Stimulated activated CD8-positive, alpha-beta memory T cell treated with anti-CD3 and anti-CD28 coated beads, Interleukin-4, amount 100 ng/mL, for 48 hours (primary cell): ENCODE results near the gene GCGR.
"Not testable (repeated sequence)": the region's sequence is repeated elsewhere in the genome, so short reads cannot be mapped to it uniquely, and the experiment has no call there.

Experiments
- DNase-seq: peaks from one replicate; pipeline ENCODE4 v3.0.0-alpha.2; 2020

The GCGR gene

GRCh38 chr17:81833160-81833920 lies 29.4 kb downstream of the GCGR start, which contains the start of gene MCRIP1:
MCRIP1 (minus strand) TSS chr17:81833291; CDS start chr17:81824506, 8,785 bp downstream.
- DNase-seq, result peak; percentile 98

DNA sequence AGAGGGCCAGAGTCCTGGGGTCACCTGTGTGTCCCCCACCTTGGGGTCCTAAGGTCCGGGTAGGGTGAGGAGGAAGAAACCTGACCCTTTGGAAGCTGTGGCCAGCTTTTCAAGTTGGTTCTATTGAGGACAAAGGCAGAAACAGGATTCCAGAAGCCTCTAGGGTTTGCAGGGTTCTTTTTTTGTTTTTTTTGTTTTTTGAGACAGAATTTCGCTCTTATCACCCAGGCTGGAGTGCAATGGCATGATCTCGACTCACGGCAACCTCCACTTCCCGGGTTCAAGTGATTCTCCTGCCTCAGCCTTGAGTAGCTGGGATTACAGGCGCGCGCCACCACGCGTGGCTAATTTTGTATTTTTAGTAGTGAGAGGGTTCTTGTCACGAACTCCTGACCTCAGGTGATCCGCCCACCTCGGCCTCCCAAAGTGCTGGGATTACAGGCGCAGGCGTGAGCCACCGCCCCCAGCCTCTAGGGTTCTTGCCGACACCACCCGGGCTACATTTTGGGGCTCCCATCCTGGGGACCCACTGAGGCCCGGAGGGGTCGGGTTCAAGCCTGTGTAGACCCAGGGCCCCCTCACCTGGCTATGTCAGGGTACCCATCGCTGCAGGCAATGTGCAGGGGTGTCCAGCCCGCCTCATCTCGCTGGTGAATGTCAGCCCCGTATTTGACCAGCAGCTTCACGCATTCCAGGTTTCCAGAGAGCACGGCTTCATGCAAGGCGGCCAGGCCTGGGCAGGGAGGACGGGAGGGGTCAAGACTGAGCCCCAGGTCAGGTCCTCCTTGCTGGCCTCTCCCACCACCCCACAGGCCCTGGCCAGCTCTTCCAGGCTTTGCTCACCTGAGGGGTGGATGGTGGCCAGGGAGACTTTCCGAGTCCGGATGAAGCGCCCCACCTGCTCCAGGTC lies 30.2 kb downstream of the GCGR start:
- no peak for DNase-seq

GRCh38 chr17:81834831-81835267 lies 30.9 kb downstream of the GCGR start, which contains the start of gene PPP1R27:
PPP1R27 (minus strand) TSS chr17:81835050; CDS start chr17:81834953, 97 bp downstream.
- no peak for DNase-seq

- DNase-seq, result no peak
These were observed 33.7 kb downstream of the GCGR start for GRCh38 chr17:81837641-81838040.

GRCh38 chr17:81838753-81839255 lies 34.9 kb downstream of the GCGR start:
- no peak for DNase-seq

- no peak for DNase-seq
These were observed 35.4 kb downstream of the GCGR start for GRCh38 chr17:81839301-81839700.

- not testable (repeated sequence) for DNase-seq
These were observed 36.1 kb downstream of the GCGR start for GRCh38 chr17:81840059-81840458.

- DNase-seq, result no peak
These were observed 37.2 kb downstream of the GCGR start for GRCh38 chr17:81840826-81841778.

- DNase-seq, result no peak
These were observed 37.9 kb downstream of the GCGR start for GRCh38 chr17:81841866-81842265.

DNA sequence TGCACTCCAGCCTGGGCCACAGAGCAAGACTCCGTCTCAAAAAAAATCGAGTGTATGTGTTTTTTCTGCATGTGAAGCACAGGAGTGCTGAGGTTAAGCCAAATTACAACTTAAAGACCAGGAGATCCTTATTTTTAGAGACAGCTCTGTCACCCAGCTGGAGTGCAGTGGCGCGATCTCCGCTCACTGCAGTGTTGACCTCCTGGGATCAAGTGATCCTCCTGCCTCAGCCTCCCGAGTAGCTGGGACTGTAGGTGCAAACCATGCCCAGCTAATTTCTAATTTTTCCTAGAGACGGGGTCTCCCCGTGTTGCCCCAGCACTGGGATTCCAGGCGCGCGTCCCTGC lies 38.4 kb downstream of the GCGR start:
- no peak for DNase-seq

DNA sequence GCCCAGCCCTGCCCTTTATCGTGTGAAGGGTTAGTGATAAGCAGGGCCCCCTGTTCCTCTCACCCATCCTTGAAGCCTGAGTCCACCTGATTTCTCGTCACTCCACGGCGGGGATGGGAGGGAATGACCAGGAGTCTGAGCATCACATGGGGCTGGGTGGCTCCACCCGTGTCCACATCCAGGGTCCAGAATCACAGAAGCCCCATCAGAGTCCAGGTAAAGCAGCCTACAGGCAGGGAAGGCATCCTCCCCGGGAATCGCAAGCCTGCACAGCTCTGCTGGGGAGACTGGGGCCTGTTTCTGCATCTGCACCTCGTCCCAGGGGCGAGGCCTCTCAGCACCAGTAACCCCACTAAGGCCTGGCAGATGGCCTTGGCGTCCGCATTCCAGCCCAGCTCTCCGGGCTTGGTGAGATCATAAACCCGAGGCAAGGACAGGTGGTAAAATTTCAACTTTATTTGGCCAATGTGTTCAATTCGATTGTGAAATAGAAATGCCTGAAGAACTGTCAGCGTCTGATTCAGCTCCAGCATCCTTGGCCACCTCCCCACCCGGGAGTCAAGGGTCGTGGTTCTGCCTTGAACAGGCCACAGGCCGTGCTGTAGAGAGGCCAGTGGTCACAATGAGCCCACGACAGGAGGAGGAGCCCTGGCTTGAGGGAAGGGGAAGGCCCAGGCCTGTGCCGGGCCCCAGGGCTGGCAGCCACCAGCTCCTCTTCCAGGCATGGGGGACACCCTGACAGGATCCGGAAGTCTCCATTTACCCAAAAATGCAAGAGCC lies 39.0 kb downstream of the GCGR start:
- DNase-seq, result no peak

DNA sequence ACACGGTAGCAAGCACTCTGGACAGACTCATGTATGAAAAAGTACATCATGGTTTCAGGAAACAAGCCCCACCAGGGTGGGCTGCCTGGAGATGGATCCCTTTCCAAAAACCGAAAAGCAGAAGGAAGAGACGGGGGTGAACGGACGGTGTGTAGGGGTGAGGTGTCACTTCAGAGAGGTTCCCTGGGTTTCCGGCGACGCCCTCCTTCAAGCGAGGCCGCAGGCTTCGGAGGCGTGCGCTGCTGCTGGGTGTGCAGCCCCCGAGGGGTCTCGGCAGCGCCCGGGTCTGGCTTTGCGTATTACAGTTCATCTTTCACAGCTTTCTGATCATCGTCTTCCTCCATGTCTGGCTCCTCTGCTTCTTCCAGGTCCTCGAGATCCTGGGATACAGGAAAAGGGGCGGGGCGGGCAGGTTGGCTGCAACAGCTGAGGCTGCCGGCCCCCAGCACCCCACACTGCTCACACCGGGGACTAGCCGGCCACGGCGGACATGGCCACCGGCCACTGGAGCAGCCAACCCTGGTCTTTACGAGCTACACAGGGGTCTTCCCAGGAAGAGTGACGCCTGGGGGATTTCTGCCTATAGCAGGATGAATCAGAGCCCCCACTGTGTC lies 39.9 kb downstream of the GCGR start:
- DNase-seq, result no peak

- DNase-seq, result no peak
These were observed 40.4 kb downstream of the GCGR start for GRCh38 chr17:81844327-81844851.

DNA sequence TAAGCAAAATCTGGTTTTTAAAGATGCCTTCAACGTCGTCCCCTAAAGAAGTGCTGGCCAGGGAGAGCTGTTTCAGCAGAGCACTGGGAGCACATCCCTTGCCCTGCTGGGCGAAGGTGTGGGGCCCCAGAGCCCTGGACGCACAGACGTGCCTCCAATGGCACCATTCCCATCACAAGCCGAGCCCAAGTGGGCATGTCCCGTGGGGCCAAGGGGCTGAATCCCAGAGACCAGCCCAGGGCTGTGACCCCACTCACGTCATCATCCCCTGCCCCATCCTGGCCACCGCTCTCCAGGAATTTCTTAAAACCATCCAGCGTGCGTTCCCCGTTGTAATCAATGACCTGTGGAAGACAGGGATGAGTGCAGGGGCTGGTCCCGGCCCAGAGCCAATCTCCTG lies 40.9 kb downstream of the GCGR start:
- DNase-seq, result no peak

DNA sequence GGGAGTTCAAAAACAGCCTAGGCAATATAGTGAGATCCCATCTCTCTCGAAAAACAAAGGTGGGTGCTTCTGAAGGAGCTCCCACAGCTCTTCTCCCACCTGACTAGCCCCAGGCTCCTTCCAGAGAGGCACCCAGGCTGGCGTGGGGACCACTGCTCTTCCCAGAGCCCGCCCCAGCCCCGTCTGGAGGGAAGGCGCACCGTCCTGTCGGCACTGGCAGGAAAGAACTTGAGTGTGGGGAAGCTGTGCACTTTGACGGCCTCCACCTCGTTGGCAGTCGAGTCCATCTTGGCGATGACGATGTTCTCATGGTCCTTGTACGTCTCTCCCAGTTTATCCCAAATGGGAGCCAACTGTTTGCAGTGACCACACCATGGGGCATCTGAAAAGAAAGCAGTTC lies 41.4 kb downstream of the GCGR start:
- no peak for DNase-seq

GRCh38 chr17:81845881-81846742 lies 42.2 kb downstream of the GCGR start:
- DNase-seq, result no peak

DNA sequence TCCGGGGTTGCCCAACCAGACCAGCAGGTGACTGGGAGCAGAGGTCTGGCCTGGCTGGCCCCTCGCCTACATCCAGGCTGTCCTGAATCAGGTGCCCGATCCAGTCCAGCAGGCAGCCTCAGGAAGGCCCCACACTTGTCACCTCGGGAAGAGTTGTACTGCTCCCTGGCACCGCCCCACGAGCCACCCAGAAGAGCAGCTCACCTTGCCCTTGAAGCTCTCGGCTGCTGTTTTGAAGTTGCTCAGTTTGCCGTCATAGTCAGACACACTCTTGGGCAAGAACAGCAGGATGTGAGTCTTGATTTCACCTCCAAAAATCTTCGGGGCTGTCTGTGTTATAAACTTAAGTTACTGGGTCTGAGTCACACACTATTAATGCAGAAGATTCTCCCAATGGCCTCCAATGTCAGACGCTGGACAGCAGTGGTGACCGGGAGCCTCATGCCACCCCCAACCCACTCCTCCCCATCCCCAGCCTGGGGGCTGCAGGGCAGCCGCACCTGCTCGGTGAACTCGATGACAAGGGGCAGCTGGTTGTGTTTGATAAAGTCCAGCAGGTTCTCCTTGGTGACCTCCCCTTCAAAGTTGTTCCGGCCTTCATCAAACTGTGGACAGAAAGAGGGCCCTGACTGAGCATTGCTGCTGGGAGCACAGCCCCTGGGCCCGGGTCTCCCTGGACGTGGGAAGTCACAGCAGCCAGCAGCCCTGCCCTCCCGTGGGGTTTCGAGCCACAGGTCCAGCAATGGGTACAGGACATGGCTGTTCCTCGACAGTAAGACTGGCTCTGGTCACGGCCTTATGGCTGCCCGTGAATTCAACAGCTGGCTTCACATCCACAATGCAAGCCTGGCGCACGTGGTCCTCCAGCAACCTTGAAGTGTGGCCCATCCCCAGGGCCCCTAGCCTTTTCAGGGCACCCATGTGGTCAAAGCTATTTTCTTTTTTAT lies 43.1 kb downstream of the GCGR start:
- no peak for DNase-seq

GRCh38 chr17:81849457-81849856 lies 45.5 kb downstream of the GCGR start:
- no peak for DNase-seq

DNA sequence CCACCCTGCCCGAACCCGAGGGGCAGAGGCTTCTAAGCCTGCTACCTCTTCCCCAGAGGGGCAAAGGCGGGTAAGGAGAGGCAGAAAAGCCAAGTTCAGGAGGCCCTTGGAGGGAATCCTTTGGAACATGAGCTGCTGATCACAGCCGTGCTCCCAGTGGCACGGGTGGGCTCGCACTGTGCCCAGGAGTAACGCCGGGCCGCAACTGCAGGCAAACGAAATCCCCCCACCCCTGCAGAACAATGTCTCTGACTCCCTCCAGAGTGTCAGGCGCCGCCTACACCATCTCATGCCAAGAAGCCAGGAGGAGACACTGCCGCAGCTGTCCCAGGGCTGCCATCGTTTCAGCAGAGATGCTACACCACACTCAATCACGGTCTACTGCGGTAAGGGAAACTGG lies 47.5 kb downstream of the GCGR start:
- DNase-seq, result no peak
